Vagina (tissue), 2 donors: Measurements from ENCODE around the gene GFER.

Source experiments
- POLR2A ChIP-seq, 2 donors: fragments of 450-650 bp; IDR thresholded peaks; one replicate each; pipeline ENCODE4 v1.6.1; 2017; ENCODE audit warnings: antibody characterized with exemption in 2 of 2, mild to moderate bottlenecking in 2 of 2, moderate library complexity in 2 of 2
- POLR2AphosphoS5 ChIP-seq, 2 donors: sonication (generic); formaldehyde crosslinking; IDR thresholded peaks; one replicate each; pipeline ENCODE4 v1.9.0; 2017; ENCODE audit warnings: antibody characterized with exemption in 2 of 2, mild to moderate bottlenecking in 2 of 2, low read depth in 1 of 2; ENCODE audit not compliant: insufficient read depth in 1 of 2
- TF ChIP-seq, protein P1 (sequence below), 3 experiments: fragments of 450-650 bp in 2 of 3; fragments of 200-600 bp in 1 of 3; sonication (generic) in 1 of 3; IDR thresholded peaks; one replicate each; pipeline ENCODE4 v1.5.1; 2017 to 2019; ENCODE audit warnings: antibody characterized with exemption in 3 of 3, mild to moderate bottlenecking in 2 of 3, moderate library complexity in 2 of 3

- TF ChIP-seq POLR2A (IDR thresholded peaks at IDR 0.05): no peak
- TF ChIP-seq, protein P1, sequence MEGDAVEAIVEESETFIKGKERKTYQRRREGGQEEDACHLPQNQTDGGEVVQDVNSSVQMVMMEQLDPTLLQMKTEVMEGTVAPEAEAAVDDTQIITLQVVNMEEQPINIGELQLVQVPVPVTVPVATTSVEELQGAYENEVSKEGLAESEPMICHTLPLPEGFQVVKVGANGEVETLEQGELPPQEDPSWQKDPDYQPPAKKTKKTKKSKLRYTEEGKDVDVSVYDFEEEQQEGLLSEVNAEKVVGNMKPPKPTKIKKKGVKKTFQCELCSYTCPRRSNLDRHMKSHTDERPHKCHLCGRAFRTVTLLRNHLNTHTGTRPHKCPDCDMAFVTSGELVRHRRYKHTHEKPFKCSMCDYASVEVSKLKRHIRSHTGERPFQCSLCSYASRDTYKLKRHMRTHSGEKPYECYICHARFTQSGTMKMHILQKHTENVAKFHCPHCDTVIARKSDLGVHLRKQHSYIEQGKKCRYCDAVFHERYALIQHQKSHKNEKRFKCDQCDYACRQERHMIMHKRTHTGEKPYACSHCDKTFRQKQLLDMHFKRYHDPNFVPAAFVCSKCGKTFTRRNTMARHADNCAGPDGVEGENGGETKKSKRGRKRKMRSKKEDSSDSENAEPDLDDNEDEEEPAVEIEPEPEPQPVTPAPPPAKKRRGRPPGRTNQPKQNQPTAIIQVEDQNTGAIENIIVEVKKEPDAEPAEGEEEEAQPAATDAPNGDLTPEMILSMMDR (IDR thresholded peaks at IDR 0.05): no peak
- TF ChIP-seq POLR2AphosphoS5 (IDR thresholded peaks at IDR 0.05; ENCODE audit: insufficient read depth in 1 of 2, low read depth in 1 of 2): no peak
Measured at GRCh38 chr16:1976951-1977874, 6.8 kb upstream of the GFER start.
